H1 (cell line): ENCODE results near the gene MATK.

Experiments used
- SP1 ChIP-seq: IDR thresholded peaks from 2 replicates; pipeline ENCODE4 v1.6.1; 2011; ENCODE audit warnings: low read depth, low read length
- TF ChIP-seq, protein P1 (sequence below), 3 experiments: IDR thresholded peaks; 1 replicate in 2 of 3; 2 replicates in 1 of 3; pipeline versions ENCODE4 v1.5.1 to v1.6.1; 2011; ENCODE audit warnings: low read length in 3 of 3, mild to moderate bottlenecking in 3 of 3, inconsistent platforms in 2 of 3, low read depth in 1 of 3, moderate library complexity in 1 of 3; ENCODE audit not compliant: insufficient read depth in 1 of 3; ENCODE audit errors: control extremely low read depth in 1 of 3

DNA sequence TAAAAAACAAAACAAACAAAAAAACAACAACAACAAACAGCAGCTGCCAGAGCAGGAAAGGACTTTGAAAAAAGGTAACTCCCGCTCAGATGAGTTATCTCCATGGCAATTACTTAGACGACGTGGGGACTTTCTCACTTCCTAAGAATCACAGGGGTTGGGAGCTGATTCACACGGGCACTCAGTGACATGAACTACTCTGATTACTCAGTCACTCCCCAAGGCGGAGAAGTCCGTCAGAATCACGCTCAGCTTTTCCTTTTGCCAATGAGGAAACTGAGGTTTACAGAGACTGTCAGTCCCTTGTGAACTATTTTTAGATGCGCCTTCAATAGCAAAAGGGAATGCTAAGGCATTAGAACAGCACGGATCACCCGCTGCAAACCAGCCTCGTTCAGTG is 32.3 kb upstream of the MATK start:
- TF ChIP-seq, protein P1, sequence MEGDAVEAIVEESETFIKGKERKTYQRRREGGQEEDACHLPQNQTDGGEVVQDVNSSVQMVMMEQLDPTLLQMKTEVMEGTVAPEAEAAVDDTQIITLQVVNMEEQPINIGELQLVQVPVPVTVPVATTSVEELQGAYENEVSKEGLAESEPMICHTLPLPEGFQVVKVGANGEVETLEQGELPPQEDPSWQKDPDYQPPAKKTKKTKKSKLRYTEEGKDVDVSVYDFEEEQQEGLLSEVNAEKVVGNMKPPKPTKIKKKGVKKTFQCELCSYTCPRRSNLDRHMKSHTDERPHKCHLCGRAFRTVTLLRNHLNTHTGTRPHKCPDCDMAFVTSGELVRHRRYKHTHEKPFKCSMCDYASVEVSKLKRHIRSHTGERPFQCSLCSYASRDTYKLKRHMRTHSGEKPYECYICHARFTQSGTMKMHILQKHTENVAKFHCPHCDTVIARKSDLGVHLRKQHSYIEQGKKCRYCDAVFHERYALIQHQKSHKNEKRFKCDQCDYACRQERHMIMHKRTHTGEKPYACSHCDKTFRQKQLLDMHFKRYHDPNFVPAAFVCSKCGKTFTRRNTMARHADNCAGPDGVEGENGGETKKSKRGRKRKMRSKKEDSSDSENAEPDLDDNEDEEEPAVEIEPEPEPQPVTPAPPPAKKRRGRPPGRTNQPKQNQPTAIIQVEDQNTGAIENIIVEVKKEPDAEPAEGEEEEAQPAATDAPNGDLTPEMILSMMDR (IDR thresholded peaks at IDR 0.05; ENCODE audit: control extremely low read depth in 1 of 3, insufficient read depth in 1 of 3, low read depth in 1 of 3, low read length in 3 of 3) = no peak
- TF ChIP-seq SP1 = no peak
